H1 (cell line): ENCODE results near the gene LRRC74B. TPM values are rescaled to one million over a fixed set of nuclear protein-coding genes. Genes with fewer than 3 reads are reported as not detected.

ENCODE experiments used
- CTCF ChIA-PET: fragments of 300-600 bp; sonication (Branson Sonifier 250); formaldehyde crosslinking; loops from one replicate; lab custom pipeline; 2021; ENCODE audit not compliant: partially characterized antibody; lab: Charles Lee
- POLR2A ChIA-PET: fragments of 300-600 bp; sonication (Branson Sonifier 250); formaldehyde crosslinking; loops from one replicate; lab custom pipeline; 2021; ENCODE audit warnings: inconsistent platforms; ENCODE audit not compliant: partially characterized antibody; lab: Charles Lee
- DNase-seq, 2 experiments: peaks; one replicate each; pipeline versions ENCODE4 v3.0.0 to v3.0.0-alpha.2; 2010 to 2022; ENCODE audit warnings: low spot score in 2 of 2, low read depth in 1 of 2, mixed read lengths in 1 of 2
- FAIRE-seq: peaks from 2 replicates; lab custom pipeline; 2011; peaks lifted over from hg19 to GRCh38; lab: Jason Lieb, UNC
- H2AFZ ChIP-seq: 2 replicates; pipeline ENCODE4 v1.8.1; 2012; ENCODE audit warnings: low read length, inconsistent platforms
- H2AK5ac ChIP-seq: 2 replicates; pipeline ENCODE4 v1.6.1; 2013; ENCODE audit warnings: low read depth, low read length
- H2BK120ac ChIP-seq: replicated peaks from 2 replicates; pipeline ENCODE3; 2013; ENCODE audit warnings: low read depth, low read length, inconsistent platforms
- H2BK12ac ChIP-seq: 2 replicates; pipeline ENCODE4 v1.6.1; 2013; ENCODE audit warnings: low read depth, low read length
- H2BK15ac ChIP-seq: 2 replicates; pipeline ENCODE4 v1.6.1; 2013; ENCODE audit warnings: low read length
- H2BK20ac ChIP-seq: 2 replicates; pipeline ENCODE4 v1.6.1; 2013; ENCODE audit warnings: low read length
- H2BK5ac ChIP-seq: 2 replicates; pipeline ENCODE4 v1.6.1; 2013; ENCODE audit warnings: low read depth, low read length
- H3K14ac ChIP-seq: 2 replicates; pipeline ENCODE4 v1.6.1; 2013; ENCODE audit warnings: inconsistent platforms; ENCODE audit not compliant: insufficient read length
- H3K18ac ChIP-seq: 2 replicates; pipeline ENCODE4 v1.6.1; 2013; ENCODE audit warnings: low read length; ENCODE audit errors: extremely low read depth
- H3K23ac ChIP-seq: 2 replicates; pipeline ENCODE4 v1.6.1; 2013; ENCODE audit warnings: inconsistent platforms; ENCODE audit not compliant: insufficient read length
- H3K23me2 ChIP-seq: 2 replicates; pipeline ENCODE4 v1.6.1; 2013; ENCODE audit warnings: low read depth, low read length
- H3K27ac ChIP-seq: 2 replicates; pipeline ENCODE4 v1.6.1; 2011; ENCODE audit warnings: low read depth, low read length, inconsistent platforms
- H3K27me3 ChIP-seq, 4 experiments: replicated peaks in 1 of 4; 1 replicate in 1 of 4; 2 replicates in 3 of 4; pipeline versions ENCODE4 v1.6.1 to v1.8.1; 2011 to 2013; ENCODE audit warnings: low read length in 3 of 4, mild to moderate bottlenecking in 3 of 4, inconsistent platforms in 2 of 4, mixed read lengths in 2 of 4, moderate library complexity in 1 of 4; ENCODE audit not compliant: control insufficient read depth in 3 of 4, insufficient read depth in 3 of 4; ENCODE audit errors: extremely low read depth in 1 of 4
- H3K36me3 ChIP-seq, 4 experiments: 2 replicates each; pipeline versions ENCODE4 v1.6.1 to v1.8.1; 2011 to 2013; ENCODE audit warnings: mild to moderate bottlenecking in 4 of 4, low read length in 3 of 4, moderate library complexity in 2 of 4, control low read depth in 1 of 4, inconsistent platforms in 1 of 4; ENCODE audit not compliant: insufficient read depth in 4 of 4, control insufficient read depth in 2 of 4
- H3K4ac ChIP-seq: replicated peaks from 2 replicates; pipeline ENCODE3; 2013; ENCODE audit warnings: low read length, low read depth, mixed read lengths, inconsistent platforms; ENCODE audit not compliant: insufficient read length
- H3K4me1 ChIP-seq, 4 experiments: replicated peaks in 1 of 4; 1 replicate in 1 of 4; 2 replicates in 3 of 4; pipeline versions ENCODE4 v1.6.1 to v1.8.1; 2011 to 2013; ENCODE audit warnings: low read length in 3 of 4, inconsistent platforms in 2 of 4, mixed read lengths in 1 of 4; ENCODE audit not compliant: insufficient read depth in 4 of 4, control insufficient read depth in 3 of 4
- H3K4me2 ChIP-seq, 2 experiments: 2 replicates each; pipeline versions ENCODE4 v1.6.1 to v1.8.1; 2011 to 2013; ENCODE audit warnings: low read depth in 2 of 2, low read length in 2 of 2, control low read depth in 1 of 2, inconsistent platforms in 1 of 2, mild to moderate bottlenecking in 1 of 2; ENCODE audit not compliant: insufficient read depth in 1 of 2
- H3K4me3 ChIP-seq, 4 experiments: fragments of 200-600, 300-600 bp in 1 of 4; sonication (generic), shearing (Covaris generic), sonication (Bioruptor Twin) in 1 of 4; 2 replicates each; pipeline versions ENCODE4 v1.5.1 to v1.8.1; 2011 to 2016; ENCODE audit warnings: low read length in 4 of 4, low read depth in 3 of 4, control low read depth in 2 of 4, inconsistent platforms in 2 of 4, mild to moderate bottlenecking in 2 of 4, mixed read lengths in 1 of 4, moderate library complexity in 1 of 4; ENCODE audit not compliant: insufficient read depth in 2 of 4; ENCODE audit errors: extremely low read depth in 1 of 4
- H3K56ac ChIP-seq: replicated peaks from 2 replicates; pipeline ENCODE3; 2013; ENCODE audit warnings: low read depth, mild to moderate bottlenecking, mixed read lengths, low read length, inconsistent platforms; ENCODE audit not compliant: insufficient read length
- H3K79me1 ChIP-seq: 2 replicates; pipeline ENCODE4 v1.6.1; 2013; ENCODE audit warnings: low read depth, low read length, control low read depth
- H3K79me2 ChIP-seq, 2 experiments: 2 replicates each; pipeline versions ENCODE4 v1.6.1 to v1.8.1; 2012 to 2013; ENCODE audit warnings: low read length in 2 of 2, mild to moderate bottlenecking in 2 of 2, inconsistent platforms in 1 of 2; ENCODE audit not compliant: insufficient read depth in 2 of 2, control insufficient read depth in 1 of 2
- H3K9ac ChIP-seq, 4 experiments: replicated peaks in 1 of 4; 1 replicate in 1 of 4; 2 replicates in 3 of 4; pipeline versions ENCODE4 v1.6.1 to v1.8.1; 2011 to 2013; ENCODE audit warnings: low read depth in 3 of 4, low read length in 3 of 4, control low read depth in 2 of 4, mild to moderate bottlenecking in 2 of 4, moderate library complexity in 2 of 4, inconsistent platforms in 1 of 4; ENCODE audit errors: extremely low read depth in 1 of 4
- H3K9me3 ChIP-seq, 2 experiments: 2 replicates each; pipeline versions ENCODE4 v1.6.1 to v1.8.1; 2012 to 2013; ENCODE audit warnings: mild to moderate bottlenecking in 2 of 2, moderate library complexity in 2 of 2, control low read depth in 1 of 2, inconsistent platforms in 1 of 2, low read depth in 1 of 2, low read length in 1 of 2, mixed read lengths in 1 of 2; ENCODE audit not compliant: insufficient read depth in 2 of 2
- H4K20me1 ChIP-seq, 2 experiments: replicated peaks in 1 of 2; 2 replicates each; pipeline versions ENCODE3 to v1.8.1; 2011 to 2013; ENCODE audit warnings: inconsistent platforms in 2 of 2, low read length in 2 of 2, mild to moderate bottlenecking in 1 of 2; ENCODE audit not compliant: insufficient read depth in 2 of 2, control insufficient read depth in 1 of 2
- H4K5ac ChIP-seq: 2 replicates; pipeline ENCODE4 v1.6.1; 2013; ENCODE audit warnings: low read length, low read depth, mixed read lengths, inconsistent platforms; ENCODE audit not compliant: insufficient read length
- H4K8ac ChIP-seq: 2 replicates; pipeline ENCODE4 v1.8.0; 2013; ENCODE audit warnings: mild to moderate bottlenecking, moderate library complexity, low read length, inconsistent platforms; ENCODE audit not compliant: insufficient read depth; ENCODE audit errors: extremely low read depth
- H4K91ac ChIP-seq: replicated peaks from 2 replicates; pipeline ENCODE3; 2013; ENCODE audit warnings: low read length, mixed read lengths, inconsistent platforms; ENCODE audit not compliant: insufficient read length
- BRCA1 ChIP-seq: IDR thresholded peaks from 2 replicates; pipeline ENCODE4 v1.6.1; 2012; ENCODE audit warnings: low read depth, low read length, improper control_type of control experiment
- EZH2 ChIP-seq: fragments of 200-600 bp; sonication (generic); IDR thresholded peaks from 2 replicates; pipeline ENCODE4 v1.7.1; 2012; ENCODE audit warnings: low read depth, mild to moderate bottlenecking, moderate library complexity, low read length, inconsistent platforms; ENCODE audit not compliant: severe bottlenecking
- KDM1A ChIP-seq: fragments of 200-600, 300-600 bp; sonication (generic); IDR thresholded peaks from 2 replicates; pipeline ENCODE4 v1.7.1; 2016; ENCODE audit warnings: mild to moderate bottlenecking, low read length, borderline replicate concordance
- POLR2AphosphoS5 ChIP-seq: IDR thresholded peaks from 2 replicates; pipeline ENCODE4 v1.6.1; 2011; ENCODE audit warnings: low read depth, low read length
- POU5F1 ChIP-seq: IDR thresholded peaks from 2 replicates; pipeline ENCODE4 v1.6.1; 2011; ENCODE audit warnings: low read depth, mild to moderate bottlenecking, low read length, moderate library complexity
- RFX5 ChIP-seq: IDR thresholded peaks from 2 replicates; pipeline ENCODE4 v1.6.1; 2011; ENCODE audit warnings: low read depth, low read length, improper control_type of control experiment, borderline replicate concordance
- SAP30 ChIP-seq: fragments of 300-600 bp; sonication (generic); IDR thresholded peaks from 2 replicates; pipeline ENCODE4 v1.7.1; 2012; ENCODE audit warnings: low read length, moderate library complexity, mild to moderate bottlenecking, inconsistent platforms; ENCODE audit not compliant: insufficient read depth, insufficient replicate concordance
- SIRT6 ChIP-seq: IDR thresholded peaks from one replicate; pipeline ENCODE4 v1.7.1; 2012; ENCODE audit warnings: low read length, inconsistent platforms
- SP2 ChIP-seq: IDR thresholded peaks from 2 replicates; pipeline ENCODE4 v1.6.1; 2012; ENCODE audit warnings: mild to moderate bottlenecking, low read length, inconsistent platforms
- TEAD4 ChIP-seq: IDR thresholded peaks from 2 replicates; pipeline ENCODE4 v1.6.1; 2012; ENCODE audit warnings: low read depth, low read length, inconsistent platforms, mixed read lengths
- WGBS, 2 experiments: shearing (Covaris generic) in 1 of 2; methylation state at CpG; one replicate each; pipeline versions ENCODE4 v1.1.6 to v1.1.7; 2013 to 2015; ENCODE audit warnings: low lambda C conversion rate in 2 of 2, mixed read lengths in 2 of 2, inconsistent platforms in 1 of 2, low coverage in 1 of 2, missing lambda C conversion rate in 1 of 2; ENCODE audit not compliant: insufficient replicate concordance in 2 of 2, insufficient coverage in 1 of 2, insufficient read length in 1 of 2; ENCODE audit errors: extremely low coverage in 1 of 2, missing lambda C conversion rate in 1 of 2; 5-methylcytosine and 5-hydroxymethylcytosine counted together
- polyA plus RNA-seq, 7 experiments: library from polyadenylated mRNA; depleted of rRNA in 3 of 7; stranded (reverse) in 5 of 7; unstranded in 2 of 7; fragments of >200 nt in 5 of 7; fragments of 200-250 nt in 2 of 7; gene quantifications; 1 replicate in 5 of 7; 2 replicates in 1 of 7; 4 replicates in 1 of 7; pipeline versions ENCODE4 v1.2.1 to v1.2.3, GENCODE V29; 2011 to 2013; ENCODE audit warnings: missing spikeins in 2 of 7, mixed read lengths in 2 of 7
- total RNA-seq: library from RNA; stranded (reverse); fragmentation: NEBNext Ultra II Directional; extraction: Animal tissue kit (Norgen Biotek cat#: 25700); gene quantifications from 2 replicates; pipeline ENCODE4 v1.2.1, GENCODE V29; 2021
- TF ChIP-seq, protein P1 (sequence below): IDR thresholded peaks from 2 replicates; pipeline ENCODE4 v1.6.1; 2011; ENCODE audit warnings: low read length, improper control_type of control experiment
- TF ChIP-seq, protein P2 (sequence below): IDR thresholded peaks from 2 replicates; pipeline ENCODE4 v1.6.1; 2012; ENCODE audit warnings: inconsistent platforms

The LRRC74B gene
- total and polyA plus RNA-seq, 2 of the 8 experiments (the other 6 are each of a cell fraction or from before 2014, with no cell fraction given) = not detected

DNA sequence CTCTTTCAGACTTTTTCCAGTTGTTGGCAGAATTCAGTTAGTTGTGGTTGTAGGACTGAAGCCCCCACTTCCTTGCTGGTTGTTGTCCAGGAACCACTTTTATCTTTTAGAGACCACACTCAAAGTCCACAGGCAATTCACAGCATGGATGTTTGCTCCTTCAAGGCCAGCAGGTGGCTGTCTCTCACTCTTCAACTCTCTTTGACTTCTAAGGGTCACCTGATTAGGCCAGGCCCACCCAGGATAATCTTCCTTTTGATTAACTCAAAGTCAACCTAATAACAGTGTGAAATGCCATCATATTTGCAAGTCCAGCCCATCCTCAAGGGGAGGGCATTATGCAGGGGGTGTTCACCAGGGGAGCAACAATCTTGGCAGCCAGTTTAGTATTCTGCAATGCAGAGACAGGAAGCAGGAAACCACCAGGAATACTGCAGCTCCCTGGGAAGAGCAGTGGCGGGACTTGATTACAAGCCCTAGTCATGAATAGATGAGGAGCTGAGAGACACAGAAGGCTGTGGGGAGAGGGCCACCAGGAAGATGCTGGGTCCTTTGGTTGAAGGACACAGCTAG, 52.4 kb downstream of the LRRC74B start:
- ChIA-PET CTCF (interaction anchor here (0.6 to 1.5 kb wide), 3 partner anchors 10 to 93 kb away, joined by 3 to 4 read pairs (median 3); no protein-coding TSS in a partner anchor), POLR2A (no interaction called here)
- no peak overlapping the region for H2BK120ac ChIP-seq
- no peak overlapping the region for H3K4ac ChIP-seq
- no peak overlapping the region for H2BK20ac ChIP-seq
- H3K4me2 ChIP-seq = no peak overlapping the region
- H4K5ac ChIP-seq = no peak overlapping the region
- H2BK15ac ChIP-seq = no peak overlapping the region
- peaks cover 0 to 6% (median 2%) of the 10 kb centered on the region in 4 experiments; a peak in 2 of 7 replicates for H3K4me1 ChIP-seq
- H4K20me1 ChIP-seq = peaks cover 0 to 1% of the 10 kb centered on the region in 2 experiments
- no peak overlapping the region for H3K9ac ChIP-seq
- DNase-seq = no peak
- no peak overlapping the region for H4K8ac ChIP-seq
- H3K14ac ChIP-seq = no peak overlapping the region
- WGBS, 2 experiments = 77% methylated on average over 1 of the region's 1 CpG; no CpG with 5 or more reads in 1 of the 2 experiments
- H3K79me2 ChIP-seq = no peaks in the 10 kb centered on the region
- H3K27ac ChIP-seq = no peak overlapping the region
- H3K56ac ChIP-seq = no peak overlapping the region
- no peak overlapping the region for H2AK5ac ChIP-seq
- no peaks in the 10 kb centered on the region; the same call in 1 of the 2 replicates for H3K23me2 ChIP-seq
- H3K36me3 ChIP-seq = no peaks in the 10 kb centered on the region
- no peaks in the 10 kb centered on the region for H3K9me3 ChIP-seq
- no peak overlapping the region for H3K18ac ChIP-seq
- no peak overlapping the region for H3K4me3 ChIP-seq
- H3K79me1 ChIP-seq = no peaks in the 10 kb centered on the region
- no peak overlapping the region for H3K23ac ChIP-seq
- H2BK5ac ChIP-seq = no peak overlapping the region
- H2BK12ac ChIP-seq = no peak overlapping the region
- H2AFZ ChIP-seq = no peak overlapping the region
- peaks cover 0 to 6% (median 0%) of the 10 kb centered on the region in 4 experiments; a peak in 1 of 7 replicates for H3K27me3 ChIP-seq
- no peak overlapping the region for H4K91ac ChIP-seq
- no peak for FAIRE-seq
- TF ChIP-seq SP2 (no peak), EZH2 (no peak), POLR2AphosphoS5 (no peak), SIRT6 (no peak), TEAD4 (no peak), POU5F1 (no peak), BRCA1 (no peak), SAP30 (no peak), KDM1A (peak; percentile 66; the same call in 1 of the 2 replicates), RFX5 (no peak)
- TF ChIP-seq, protein P1, sequence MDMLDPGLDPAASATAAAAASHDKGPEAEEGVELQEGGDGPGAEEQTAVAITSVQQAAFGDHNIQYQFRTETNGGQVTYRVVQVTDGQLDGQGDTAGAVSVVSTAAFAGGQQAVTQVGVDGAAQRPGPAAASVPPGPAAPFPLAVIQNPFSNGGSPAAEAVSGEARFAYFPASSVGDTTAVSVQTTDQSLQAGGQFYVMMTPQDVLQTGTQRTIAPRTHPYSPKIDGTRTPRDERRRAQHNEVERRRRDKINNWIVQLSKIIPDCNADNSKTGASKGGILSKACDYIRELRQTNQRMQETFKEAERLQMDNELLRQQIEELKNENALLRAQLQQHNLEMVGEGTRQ = no peak
- TF ChIP-seq, protein P2, sequence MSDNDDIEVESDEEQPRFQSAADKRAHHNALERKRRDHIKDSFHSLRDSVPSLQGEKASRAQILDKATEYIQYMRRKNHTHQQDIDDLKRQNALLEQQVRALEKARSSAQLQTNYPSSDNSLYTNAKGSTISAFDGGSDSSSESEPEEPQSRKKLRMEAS = no peak
